SKM-1 treated with dmso at 0.1 percent for 144 hours (cell line): ENCODE results near the gene TFPT.

ENCODE experiments used
- DNase-seq: peaks from one replicate; lab custom pipeline; 2025; ENCODE audit not compliant: unreplicated experiment; lab: John Stamatoyannopoulos, UW

The TFPT gene

DNA sequence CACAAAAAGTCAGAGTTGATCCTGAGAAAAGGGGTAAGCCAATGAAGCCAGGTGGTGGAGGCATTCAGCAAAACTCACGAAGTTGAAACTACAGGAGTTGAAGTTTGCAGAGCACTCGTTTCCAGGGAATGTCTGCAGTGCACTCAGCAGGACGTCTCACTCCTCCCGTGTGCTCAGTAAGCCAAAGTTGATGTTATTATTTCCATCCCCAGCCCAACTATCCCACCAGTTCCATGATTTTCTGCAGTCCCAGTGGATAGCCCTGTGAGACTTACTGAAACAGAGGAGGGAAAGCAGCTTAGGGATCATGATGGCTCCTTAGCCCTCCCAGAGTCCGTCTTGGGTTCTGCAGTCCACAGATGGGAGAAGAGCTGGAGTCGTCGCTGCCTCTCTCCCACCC, 34.4 kb downstream of the TFPT start, which contains the start of gene TARM1:
Gene TARM1, minus strand, starts transcription at position 334 of the 400 bp plus-strand sequence. Its CDS starts 25 bp downstream, at position 309.
- no peak for DNase-seq

GRCh38 chr19:54077334-54077733, 38.1 kb downstream of the TFPT start:
- DNase-seq = peak; percentile 59

DNA sequence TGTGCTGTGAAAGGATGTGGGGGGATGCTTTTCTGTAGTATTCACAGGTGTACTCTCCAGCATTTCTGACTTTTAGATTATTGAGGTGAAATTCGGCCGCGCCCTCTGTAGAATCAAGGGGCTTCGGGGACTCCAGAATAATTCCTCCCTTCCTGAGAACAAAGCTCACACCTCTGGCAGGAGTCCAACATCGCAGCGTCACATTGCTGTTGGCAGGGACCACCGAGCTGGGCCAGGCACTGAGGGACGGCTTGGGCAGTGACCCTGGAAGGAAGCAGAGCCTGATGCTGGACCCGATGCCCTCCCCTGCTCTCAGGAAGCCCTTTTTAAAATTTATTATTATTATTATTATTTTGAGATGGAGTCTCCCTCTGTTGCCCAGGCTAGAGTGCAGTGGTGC, 40.6 kb downstream of the TFPT start:
- DNase-seq = no peak

DNA sequence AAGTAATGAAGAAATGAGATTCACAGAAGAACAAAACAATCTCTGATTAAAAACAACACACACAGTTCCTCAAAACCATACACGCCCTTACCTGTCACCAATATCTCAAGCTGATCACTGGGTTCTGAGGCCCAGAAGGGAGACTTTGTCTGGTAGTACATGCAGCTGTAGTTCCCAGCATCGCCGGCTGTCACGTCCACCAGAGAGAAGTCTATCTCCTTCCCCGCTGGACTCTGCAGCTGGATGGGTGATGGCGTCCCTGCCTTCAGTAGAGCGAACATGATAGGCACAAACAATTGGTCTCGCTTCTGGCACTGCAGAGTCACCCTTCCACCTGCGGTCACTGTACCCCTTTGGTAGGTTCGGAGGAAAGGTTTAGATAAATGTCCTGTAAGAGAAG, 41.6 kb downstream of the TFPT start:
- no peak for DNase-seq

- DNase-seq = no peak
These were observed 46.0 kb downstream of the TFPT start for GRCh38 chr19:54069470-54069869.

DNA sequence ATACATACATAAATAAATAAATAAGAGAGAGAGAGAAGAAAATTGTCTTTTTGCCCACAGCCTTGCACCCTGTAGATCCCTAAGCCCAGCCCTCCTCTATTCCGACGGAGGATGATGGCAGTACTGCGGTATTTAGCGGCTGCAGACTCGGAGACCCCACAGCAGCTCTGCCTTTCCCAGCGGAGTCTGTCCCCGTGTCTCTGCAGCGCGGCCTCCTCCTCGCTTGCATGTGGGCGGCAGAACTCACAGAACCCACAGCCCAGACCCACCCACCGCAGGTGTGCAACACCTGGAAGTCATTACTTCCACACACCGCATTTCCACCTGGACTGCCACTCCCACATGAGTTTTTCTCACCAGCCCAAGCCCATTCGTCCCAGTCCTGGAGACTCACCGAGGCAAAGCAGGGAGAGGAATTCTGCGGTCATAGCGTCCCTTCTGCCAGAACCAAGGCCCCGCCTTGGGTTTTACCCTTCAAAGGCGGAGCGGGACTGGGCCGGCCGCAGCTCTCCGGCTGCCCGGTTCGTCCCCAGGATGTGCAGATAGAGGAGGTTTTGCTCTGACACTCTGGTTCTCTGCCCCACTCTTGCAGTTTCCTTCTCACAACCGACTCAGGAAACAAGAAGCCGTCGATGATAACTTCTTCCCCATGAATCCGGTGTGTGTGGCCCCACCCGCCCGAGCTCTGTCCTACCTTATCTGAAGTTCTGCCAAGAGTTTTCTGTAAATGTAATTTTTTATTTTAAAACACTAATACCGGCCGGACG, 51.9 kb downstream of the TFPT start, which contains the start of gene VSTM1:
Gene VSTM1, minus strand, starts transcription at position 548 of the 767 bp plus-strand sequence. Its CDS starts 120 bp downstream, at position 428.
- DNase-seq = no peak

DNA sequence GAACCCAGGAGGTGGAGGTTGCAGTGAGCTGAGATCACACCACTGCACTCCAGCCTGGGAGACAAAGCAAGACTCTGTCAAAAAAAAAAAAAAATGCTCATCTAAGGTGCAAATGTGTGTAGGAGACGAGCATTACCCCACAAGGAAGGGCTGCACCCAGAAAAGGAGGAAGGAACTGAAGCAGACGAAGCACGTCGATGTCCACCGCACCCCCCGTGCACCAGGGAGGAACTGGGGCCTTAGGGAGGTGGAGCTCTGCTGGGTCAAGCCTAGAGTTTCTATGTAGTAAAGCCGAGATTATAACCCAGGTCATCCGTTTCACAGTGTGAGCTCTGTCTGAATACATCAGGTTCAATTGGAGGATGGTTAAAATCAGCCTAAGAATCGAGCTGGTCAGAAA, 52.8 kb downstream of the TFPT start:
- DNase-seq = peak; percentile 57
